ENCODE results near the gene KIF9.

- TF ChIP-seq CTCF (IDR thresholded peaks at IDR 0.05) (no peak), REST (IDR thresholded peaks at IDR 0.05; ENCODE audit: insufficient read depth in 1 of 2, low read depth in 2 of 2, low read length in 1 of 2) (no peak), TCF7L2 (IDR thresholded peaks at IDR 0.05; ENCODE audit: low read depth, low read length) (no peak)
Observed at GRCh38 chr3:47314056-47314764, 31.6 kb upstream of the KIF9 start.
